ENCODE measurements around the gene LARP7. TPM values are rescaled to one million over a fixed set of nuclear protein-coding genes. Genes with fewer than 3 reads are reported as not detected.

Gene LARP7
- total RNA-seq, 1 experiment from 2014 or later = 39.5 TPM

DNA sequence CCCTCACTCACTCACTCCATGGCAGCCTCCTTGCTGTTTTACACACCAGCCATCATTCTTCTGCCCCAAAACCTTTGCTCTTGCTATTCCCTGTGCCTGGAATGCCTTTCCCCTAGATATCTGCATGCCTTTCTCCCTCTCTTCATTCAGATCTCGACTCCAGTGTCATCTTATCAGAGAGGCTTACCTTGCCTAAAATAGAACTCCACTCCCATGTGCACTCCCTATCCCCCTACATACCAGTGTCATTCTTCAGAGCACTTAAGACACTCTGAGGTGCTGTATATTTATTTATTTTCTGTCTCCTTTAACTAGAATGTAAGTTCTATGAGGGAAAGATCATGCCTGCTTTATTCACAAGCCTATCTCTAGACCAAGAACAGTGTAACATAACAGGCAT, 45.4 kb upstream of the LARP7 start:
- DNase-seq (ENCODE audit: low read depth, low spot score) (no peak), ATAC-seq (no peak)
- H3K9ac ChIP-seq (ENCODE audit: low read length) = no peak overlapping the region
- no peak overlapping the region for H3K27ac ChIP-seq (ENCODE audit: low read depth, low read length)
- peaks cover 2 to 16% of the 10 kb centered on the region in 2 experiments; a peak in 3 of 4 replicates for H3K4me1 ChIP-seq (ENCODE audit: control insufficient read depth in 1 of 2, insufficient read depth in 2 of 2, low read length in 2 of 2)
- no peaks in the 10 kb centered on the region for H3K27me3 ChIP-seq (ENCODE audit: insufficient read depth, low read length)
- no TSS peak for BruUV-seq (replicated peaks)
- H3K36me3 ChIP-seq (ENCODE audit: control insufficient read depth in 1 of 2, insufficient read depth in 2 of 2, low read length in 2 of 2) = no peaks in the 10 kb centered on the region; a peak in 1 of 4 replicates
- no peaks in the 10 kb centered on the region for H3K79me2 ChIP-seq (ENCODE audit: insufficient read depth, low read length)
- no peak overlapping the region for H3K4me2 ChIP-seq (ENCODE audit: low read length)
- no peak overlapping the region for H3K4me3 ChIP-seq (replicated peaks in 1 of 2; ENCODE audit: low read depth in 1 of 2, low read length in 2 of 2)
- CTCF ChIA-PET = no interaction called here
- RAD21 ChIA-PET (ENCODE audit: low non-redundant PET in 1 of 2, low total read pairs in 2 of 2, uncharacterized antibody in 2 of 2, unreplicated experiment in 2 of 2) = interaction anchor here in 1 of 2 experiments (0.7 kb wide), 1 partner anchor 20 kb away, joined by 3 read pairs; no protein-coding TSS in a partner anchor
- H3K9me2 ChIP-seq (ENCODE audit: insufficient read depth) = no peaks in the 10 kb centered on the region
- no peaks in the 10 kb centered on the region for H4K20me1 ChIP-seq (ENCODE audit: insufficient read depth)
- intact Hi-C loops (cut with micrococcal nuclease) = no loop called here
- TF ChIP-seq SP1 (IDR thresholded peaks at IDR 0.05; ENCODE audit: low read depth) (no peak), ZFX (IDR thresholded peaks at IDR 0.05) (no peak), ELF1 (IDR thresholded peaks at IDR 0.05; ENCODE audit: borderline replicate concordance, low read depth) (no peak), EGR1 (IDR thresholded peaks at IDR 0.05; ENCODE audit: low read depth) (no peak), YY1 (IDR thresholded peaks at IDR 0.05; ENCODE audit: extremely low read depth, insufficient replicate concordance, low read depth, low read length) (no peak), FOSL1 (IDR thresholded peaks at IDR 0.05; ENCODE audit: low read depth) (no peak), JUND (IDR thresholded peaks at IDR 0.05) (no peak), ZNF274 (IDR thresholded peaks at IDR 0.05; ENCODE audit: low read depth, low read length) (no peak), EZH2phosphoT487 (IDR thresholded peaks at IDR 0.05; ENCODE audit: borderline replicate concordance) (no peak), POLR2AphosphoS5 (IDR thresholded peaks at IDR 0.05; ENCODE audit: low read depth, low read length) (no peak), POLR2A (IDR thresholded peaks at IDR 0.05; ENCODE audit: borderline replicate concordance, extremely low read depth, insufficient read depth, insufficient read length) (no peak)
- TF ChIP-seq, protein P1, sequence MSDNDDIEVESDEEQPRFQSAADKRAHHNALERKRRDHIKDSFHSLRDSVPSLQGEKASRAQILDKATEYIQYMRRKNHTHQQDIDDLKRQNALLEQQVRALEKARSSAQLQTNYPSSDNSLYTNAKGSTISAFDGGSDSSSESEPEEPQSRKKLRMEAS (IDR thresholded peaks at IDR 0.05) = no peak
- TF ChIP-seq, protein P2, sequence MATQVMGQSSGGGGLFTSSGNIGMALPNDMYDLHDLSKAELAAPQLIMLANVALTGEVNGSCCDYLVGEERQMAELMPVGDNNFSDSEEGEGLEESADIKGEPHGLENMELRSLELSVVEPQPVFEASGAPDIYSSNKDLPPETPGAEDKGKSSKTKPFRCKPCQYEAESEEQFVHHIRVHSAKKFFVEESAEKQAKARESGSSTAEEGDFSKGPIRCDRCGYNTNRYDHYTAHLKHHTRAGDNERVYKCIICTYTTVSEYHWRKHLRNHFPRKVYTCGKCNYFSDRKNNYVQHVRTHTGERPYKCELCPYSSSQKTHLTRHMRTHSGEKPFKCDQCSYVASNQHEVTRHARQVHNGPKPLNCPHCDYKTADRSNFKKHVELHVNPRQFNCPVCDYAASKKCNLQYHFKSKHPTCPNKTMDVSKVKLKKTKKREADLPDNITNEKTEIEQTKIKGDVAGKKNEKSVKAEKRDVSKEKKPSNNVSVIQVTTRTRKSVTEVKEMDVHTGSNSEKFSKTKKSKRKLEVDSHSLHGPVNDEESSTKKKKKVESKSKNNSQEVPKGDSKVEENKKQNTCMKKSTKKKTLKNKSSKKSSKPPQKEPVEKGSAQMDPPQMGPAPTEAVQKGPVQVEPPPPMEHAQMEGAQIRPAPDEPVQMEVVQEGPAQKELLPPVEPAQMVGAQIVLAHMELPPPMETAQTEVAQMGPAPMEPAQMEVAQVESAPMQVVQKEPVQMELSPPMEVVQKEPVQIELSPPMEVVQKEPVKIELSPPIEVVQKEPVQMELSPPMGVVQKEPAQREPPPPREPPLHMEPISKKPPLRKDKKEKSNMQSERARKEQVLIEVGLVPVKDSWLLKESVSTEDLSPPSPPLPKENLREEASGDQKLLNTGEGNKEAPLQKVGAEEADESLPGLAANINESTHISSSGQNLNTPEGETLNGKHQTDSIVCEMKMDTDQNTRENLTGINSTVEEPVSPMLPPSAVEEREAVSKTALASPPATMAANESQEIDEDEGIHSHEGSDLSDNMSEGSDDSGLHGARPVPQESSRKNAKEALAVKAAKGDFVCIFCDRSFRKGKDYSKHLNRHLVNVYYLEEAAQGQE (IDR thresholded peaks at IDR 0.05; ENCODE audit: low read depth) = no peak
- H2AFZ ChIP-seq (ENCODE audit: low read depth, low read length, poor library complexity, severe bottlenecking) = no peak overlapping the region
- H3K9me3 ChIP-seq (ENCODE audit: control insufficient read depth in 1 of 2, insufficient read depth in 1 of 2, low read depth in 1 of 2, low read length in 2 of 2) = no peaks in the 10 kb centered on the region
- POLR2A ChIA-PET = no interaction called here
